HEK293 (cell line): ENCODE measurements around the gene FXYD6.

Experiments used
- CTCF ChIA-PET: fragments of 350-600 bp; formaldehyde crosslinking; extraction: SDS; loops from one replicate; lab custom pipeline; 2021; ENCODE audit warnings: antibody characterized with exemption; lab: Yijun Ruan, JAX
- POLR2A ChIA-PET: fragments of 300-600 bp; formaldehyde crosslinking; extraction: SDS; loops from one replicate; lab custom pipeline; 2020; ENCODE audit warnings: antibody characterized with exemption, inconsistent platforms; lab: Yijun Ruan, JAX
- H3K27ac ChIP-seq: fragments of 200-500 bp; sonication (Bioruptor generic); 2 replicates; pipeline ENCODE4 v1.5.1; 2014; ENCODE audit warnings: low read depth, low read length, control low read depth, inconsistent platforms; ENCODE audit errors: extremely low read depth
- H3K36me3 ChIP-seq, 2 experiments: fragments of 200-500 bp in 1 of 2; sonication (Bioruptor generic) in 1 of 2; 1 replicate in 1 of 2; 2 replicates in 1 of 2; pipeline ENCODE4 v1.5.1; 2014 to 2017; ENCODE audit warnings: inconsistent platforms in 2 of 2, low read length in 2 of 2; ENCODE audit not compliant: control insufficient read depth in 2 of 2, insufficient read depth in 1 of 2
- H3K4me1 ChIP-seq: fragments of 200-500 bp; sonication (Bioruptor generic); 2 replicates; pipeline ENCODE4 v1.5.1; 2014; ENCODE audit warnings: mild to moderate bottlenecking, low read length, inconsistent platforms; ENCODE audit not compliant: control insufficient read depth, insufficient read depth
- H3K4me3 ChIP-seq: 2 replicates; pipeline ENCODE4 v1.5.1; 2011; ENCODE audit warnings: low read depth, mild to moderate bottlenecking, control low read depth, low read length, moderate library complexity
- H3K9me3 ChIP-seq: fragments of 200-500 bp; sonication (Bioruptor generic); 2 replicates; pipeline ENCODE4 v1.5.1; 2014; ENCODE audit warnings: low read depth, low read length, inconsistent platforms; ENCODE audit not compliant: control insufficient read depth, insufficient read depth
- BCL11B ChIP-seq: fragments of 450-650 bp; formaldehyde crosslinking; IDR thresholded peaks from 2 replicates; pipeline ENCODE4 v1.5.1; 2016; ENCODE audit warnings: low read depth, missing biosample characterization, missing genetic modification characterization
- HOXA7 ChIP-seq: sonication (generic); formaldehyde crosslinking; IDR thresholded peaks from 2 replicates; pipeline ENCODE4 v1.8.1; 2022; ENCODE audit warnings: missing genetic modification reagents, borderline replicate concordance
- KLF8 ChIP-seq: fragments of 450-650 bp; formaldehyde crosslinking; IDR thresholded peaks from 2 replicates; pipeline ENCODE4 v1.5.1; 2016; ENCODE audit warnings: missing biosample characterization, missing genetic modification characterization
- MZF1 ChIP-seq: fragments of 450-650 bp; formaldehyde crosslinking; IDR thresholded peaks from 2 replicates; pipeline ENCODE4 v1.5.1; 2017; ENCODE audit warnings: missing biosample characterization, missing genetic modification characterization, borderline replicate concordance
- ZEB2 ChIP-seq: fragments of 450-650 bp; formaldehyde crosslinking; IDR thresholded peaks from 2 replicates; pipeline ENCODE4 v1.5.1; 2016; ENCODE audit warnings: missing biosample characterization, missing genetic modification characterization
- ZFP3 ChIP-seq: fragments of 450-650 bp; formaldehyde crosslinking; IDR thresholded peaks from 2 replicates; pipeline ENCODE4 v1.5.1; 2016; ENCODE audit warnings: low read depth, missing biosample characterization, missing genetic modification characterization
- ZIC2 ChIP-seq: fragments of 450-650 bp; formaldehyde crosslinking; IDR thresholded peaks from 2 replicates; pipeline ENCODE4 v1.5.1; 2016; ENCODE audit warnings: missing biosample characterization, missing genetic modification characterization
- ZNF155 ChIP-seq: fragments of 450-650 bp; formaldehyde crosslinking; IDR thresholded peaks from 2 replicates; pipeline ENCODE4 v1.5.1; 2016; ENCODE audit warnings: missing biosample characterization, missing genetic modification characterization
- ZNF175 ChIP-seq: fragments of 450-650 bp; formaldehyde crosslinking; IDR thresholded peaks from 2 replicates; pipeline ENCODE4 v1.5.1; 2016; ENCODE audit warnings: missing biosample characterization, missing genetic modification characterization
- ZNF266 ChIP-seq: fragments of 450-650 bp; formaldehyde crosslinking; IDR thresholded peaks from 2 replicates; pipeline ENCODE4 v1.5.1; 2016; ENCODE audit warnings: missing biosample characterization, missing genetic modification characterization, low read depth
- ZNF311 ChIP-seq: fragments of 450-650 bp; formaldehyde crosslinking; IDR thresholded peaks from 2 replicates; pipeline ENCODE4 v1.5.1; 2017; ENCODE audit warnings: missing biosample characterization, missing genetic modification characterization, borderline replicate concordance
- ZNF341 ChIP-seq: fragments of 450-650 bp; formaldehyde crosslinking; IDR thresholded peaks from 2 replicates; pipeline ENCODE4; 2016; ENCODE audit warnings: low read depth, missing biosample characterization, missing genetic modification characterization
- ZNF350 ChIP-seq: fragments of 450-650 bp; formaldehyde crosslinking; IDR thresholded peaks from 2 replicates; pipeline ENCODE4 v1.5.0; 2017; ENCODE audit warnings: missing biosample characterization, mild to moderate bottlenecking, missing genetic modification characterization
- ZNF600 ChIP-seq: fragments of 450-650 bp; formaldehyde crosslinking; IDR thresholded peaks from 2 replicates; pipeline ENCODE4 v1.5.1; 2016; ENCODE audit warnings: missing biosample characterization, missing genetic modification characterization
- ZNF624 ChIP-seq: fragments of 450-650 bp; formaldehyde crosslinking; IDR thresholded peaks from 2 replicates; pipeline ENCODE4 v1.5.1; 2017; ENCODE audit warnings: missing biosample characterization, missing genetic modification characterization
- ZNF639 ChIP-seq: fragments of 450-650 bp; formaldehyde crosslinking; IDR thresholded peaks from 2 replicates; pipeline ENCODE4 v1.5.1; 2016; ENCODE audit warnings: missing biosample characterization, missing genetic modification characterization
- ZNF664 ChIP-seq: fragments of 450-650 bp; formaldehyde crosslinking; IDR thresholded peaks from 2 replicates; pipeline ENCODE4 v1.5.1; 2016; ENCODE audit warnings: missing biosample characterization, missing genetic modification characterization
- ZNF677 ChIP-seq: fragments of 450-650 bp; IDR thresholded peaks from 2 replicates; pipeline ENCODE4 v1.5.0; 2018; ENCODE audit warnings: missing biosample characterization, mild to moderate bottlenecking, missing genetic modification characterization, moderate library complexity
- ZSCAN16 ChIP-seq: fragments of 450-650 bp; formaldehyde crosslinking; IDR thresholded peaks from 2 replicates; pipeline ENCODE4 v1.5.1; 2016; ENCODE audit warnings: missing biosample characterization, missing genetic modification characterization
- TF ChIP-seq, protein P1 (sequence below): fragments of 450-650 bp; formaldehyde crosslinking; IDR thresholded peaks from 2 replicates; pipeline ENCODE4 v1.5.1; 2016; ENCODE audit warnings: missing biosample characterization, missing genetic modification characterization
- TF ChIP-seq, protein P2 (sequence below): fragments of 450-650 bp; formaldehyde crosslinking; IDR thresholded peaks from 2 replicates; pipeline ENCODE4; 2016; ENCODE audit warnings: missing biosample characterization, missing genetic modification characterization

FXYD6 gene

GRCh38 chr11:117805045-117805444 is 71.4 kb downstream of the FXYD6 start (continued):
- TF ChIP-seq ZNF639 (tag by site-specific recombination) = no peak

- Histone ChIP-seq H3K9me3 (no peaks in the 10 kb centered on the region), H3K4me1 (no peaks in the 10 kb centered on the region), H3K36me3 (no peaks in the 10 kb centered on the region), H3K4me3 (no peak overlapping the region), H3K27ac (no peak overlapping the region)
- CTCF ChIA-PET = interaction anchor here (0.9 to 6.3 kb wide), 4 partner anchors 14 to 378 kb away, joined by 3 to 131 read pairs (median 6); no protein-coding TSS in a partner anchor
- POLR2A ChIA-PET = no interaction called here
- TF ChIP-seq ZFP3 (tag by site-specific recombination) = no peak
- no peak for TF ChIP-seq ZNF341
- TF ChIP-seq ZEB2 (tag by site-specific recombination) = no peak
- no peak for TF ChIP-seq BCL11B (tag by site-specific recombination)
- TF ChIP-seq ZNF311 (tag by site-specific recombination) = no peak
- TF ChIP-seq ZNF175 (tag by site-specific recombination) = no peak
- TF ChIP-seq HOXA7 (CRISPR knock-in tag) = no peak
- no peak for TF ChIP-seq ZNF266 (tag by site-specific recombination)
- no peak for TF ChIP-seq ZSCAN16
- TF ChIP-seq, protein P1, sequence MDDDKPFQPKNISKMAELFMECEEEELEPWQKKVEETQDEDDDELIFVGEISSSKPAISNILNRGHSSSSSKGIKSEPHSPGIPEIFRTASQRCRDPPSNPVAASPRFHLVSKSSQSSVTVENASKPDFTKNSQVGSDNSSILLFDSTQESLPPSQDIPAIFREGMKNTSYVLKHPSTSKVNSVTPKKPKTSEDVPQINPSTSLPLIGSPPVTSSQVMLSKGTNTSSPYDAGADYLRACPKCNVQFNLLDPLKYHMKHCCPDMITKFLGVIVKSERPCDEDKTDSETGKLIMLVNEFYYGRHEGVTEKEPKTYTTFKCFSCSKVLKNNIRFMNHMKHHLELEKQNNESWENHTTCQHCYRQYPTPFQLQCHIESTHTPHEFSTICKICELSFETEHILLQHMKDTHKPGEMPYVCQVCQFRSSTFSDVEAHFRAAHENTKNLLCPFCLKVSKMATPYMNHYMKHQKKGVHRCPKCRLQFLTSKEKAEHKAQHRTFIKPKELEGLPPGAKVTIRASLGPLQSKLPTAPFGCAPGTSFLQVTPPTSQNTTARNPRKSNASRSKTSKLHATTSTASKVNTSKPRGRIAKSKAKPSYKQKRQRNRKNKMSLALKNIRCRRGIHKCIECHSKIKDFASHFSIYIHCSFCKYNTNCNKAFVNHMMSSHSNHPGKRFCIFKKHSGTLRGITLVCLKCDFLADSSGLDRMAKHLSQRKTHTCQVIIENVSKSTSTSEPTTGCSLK (tag by site-specific recombination) = no peak
- TF ChIP-seq ZIC2 (tag by site-specific recombination) = no peak
- TF ChIP-seq ZNF350 (tag by site-specific recombination) = no peak
- no peak for TF ChIP-seq ZNF624 (tag by site-specific recombination)
- no peak for TF ChIP-seq MZF1
Measured at GRCh38 chr11:117803896-117804295, 72.6 kb downstream of the FXYD6 start.

DNA sequence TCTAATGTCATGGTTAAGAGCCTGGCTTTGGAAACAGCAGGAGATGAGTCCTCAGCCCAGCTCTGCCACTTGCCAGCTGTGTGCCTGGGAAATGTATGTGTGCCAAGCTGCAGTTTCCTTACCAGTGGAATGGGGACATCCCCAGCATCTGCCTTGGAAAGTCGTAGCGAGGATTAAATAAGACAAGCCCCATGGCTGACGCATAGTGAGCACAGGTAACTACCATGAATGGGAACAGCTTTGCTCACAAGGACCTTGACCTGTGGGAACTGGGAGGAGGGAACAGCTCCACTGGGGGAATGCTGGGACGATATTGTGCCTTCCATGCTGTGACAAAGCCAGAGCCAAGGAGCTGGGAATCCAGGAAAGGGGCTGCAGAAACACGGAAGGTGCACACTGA is 76.8 kb downstream of the FXYD6 start:
- POLR2A ChIA-PET = no interaction called here
- Histone ChIP-seq H3K36me3 (no peaks in the 10 kb centered on the region), H3K27ac (no peak overlapping the region), H3K4me3 (no peak overlapping the region), H3K9me3 (no peaks in the 10 kb centered on the region), H3K4me1 (no peaks in the 10 kb centered on the region)
- CTCF ChIA-PET = interaction anchor here (0.5 to 4.2 kb wide), 6 partner anchors 9 to 374 kb away, joined by 3 to 32 read pairs (median 8); no protein-coding TSS in a partner anchor
- TF ChIP-seq ZNF155 = no peak
- TF ChIP-seq ZNF600 (tag by site-specific recombination) = no peak
- TF ChIP-seq, protein P2, sequence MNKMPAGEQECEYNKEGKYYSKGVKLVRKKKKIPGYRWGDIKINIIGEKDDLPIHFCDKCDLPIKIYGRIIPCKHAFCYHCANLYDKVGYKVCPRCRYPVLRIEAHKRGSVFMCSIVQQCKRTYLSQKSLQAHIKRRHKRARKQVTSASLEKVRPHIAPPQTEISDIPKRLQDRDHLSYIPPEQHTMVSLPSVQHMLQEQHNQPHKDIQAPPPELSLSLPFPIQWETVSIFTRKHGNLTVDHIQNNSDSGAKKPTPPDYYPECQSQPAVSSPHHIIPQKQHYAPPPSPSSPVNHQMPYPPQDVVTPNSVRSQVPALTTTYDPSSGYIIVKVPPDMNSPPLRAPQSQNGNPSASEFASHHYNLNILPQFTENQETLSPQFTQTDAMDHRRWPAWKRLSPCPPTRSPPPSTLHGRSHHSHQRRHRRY = no peak
- TF ChIP-seq ZNF664 = no peak
- TF ChIP-seq ZNF677 = no peak
- TF ChIP-seq KLF8 (tag by site-specific recombination) = no peak
- TF ChIP-seq, all 188 proteins: peak for 0
